GM12865 (cell line): Measurements from ENCODE around the gene PRKCH.

Experiments used
- DNase-seq: peaks from one replicate; pipeline ENCODE4 v3.0.0; 2010; ENCODE audit warnings: low read depth
- H3K4me3 ChIP-seq: 2 replicates; pipeline ENCODE4 v1.5.1; 2011; ENCODE audit warnings: mild to moderate bottlenecking, low read depth, low read length, control low read depth
- CTCF ChIP-seq: IDR thresholded peaks from 2 replicates; pipeline ENCODE4 v1.5.1; 2011; ENCODE audit warnings: low read length, control low read depth, low read depth, inconsistent platforms; ENCODE audit not compliant: insufficient read depth; ENCODE audit errors: missing control alignments

PRKCH gene

DNA sequence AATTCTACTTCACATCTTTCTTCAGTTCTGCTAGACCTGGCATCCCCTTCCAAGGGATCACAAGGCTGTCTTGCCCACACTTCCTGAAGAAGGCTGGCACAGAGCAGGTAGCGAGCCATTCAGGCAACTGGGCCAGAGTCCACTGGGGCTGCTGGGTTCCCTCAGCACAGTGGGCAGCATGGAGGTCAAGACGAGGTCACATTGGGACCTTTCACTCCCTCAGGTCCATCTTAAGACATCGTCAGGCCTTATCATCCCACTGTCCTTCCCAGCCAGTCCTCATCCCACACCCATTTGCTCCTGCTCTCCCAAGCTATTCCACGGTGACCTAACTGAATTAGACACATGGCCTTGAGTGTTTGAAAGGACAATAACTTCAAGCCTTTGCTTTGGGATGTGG lies 230.9 kb downstream of the PRKCH start:
- H3K4me3 ChIP-seq = no peak overlapping the region
- no peak for TF ChIP-seq CTCF
- DNase-seq = no peak

- no peak for DNase-seq
- no peak overlapping the region for H3K4me3 ChIP-seq
- no peak for TF ChIP-seq CTCF
Measured at GRCh38 chr14:61553730-61554641, 232.6 kb downstream of the PRKCH start.

- DNase-seq = no peak
- H3K4me3 ChIP-seq = no peak overlapping the region
- TF ChIP-seq CTCF = no peak
Measured at GRCh38 chr14:61555056-61555838, 233.9 kb downstream of the PRKCH start.

GRCh38 chr14:61556455-61556854 lies 235.1 kb downstream of the PRKCH start:
- TF ChIP-seq CTCF = no peak
- H3K4me3 ChIP-seq = no peak overlapping the region
- DNase-seq = no peak

GRCh38 chr14:61557262-61557661 lies 235.9 kb downstream of the PRKCH start:
- no peak for DNase-seq
- no peak overlapping the region for H3K4me3 ChIP-seq
- no peak for TF ChIP-seq CTCF

- no peak for TF ChIP-seq CTCF
- DNase-seq = no peak
- no peak overlapping the region for H3K4me3 ChIP-seq
Measured at GRCh38 chr14:61557854-61558253, 236.5 kb downstream of the PRKCH start.
